Progenitor cell of endocrine pancreas (in vitro differentiated cells): ENCODE results near the gene HPSE. TPM values are rescaled to one million over a fixed set of nuclear protein-coding genes. Genes with fewer than 3 reads are reported as not detected.

Experiments
- DNase-seq: peaks from one replicate; pipeline ENCODE4 v3.0.0; 2021; ENCODE audit warnings: low spot score; ENCODE audit not compliant: unreplicated experiment
- H3K27ac Mint-ChIP-seq: 2 replicates; pipeline ENCODE4 v1.8.0; 2021; ENCODE audit warnings: mild to moderate bottlenecking, moderate library complexity, mixed read lengths
- H3K27me3 Mint-ChIP-seq: 2 replicates; pipeline ENCODE4 v1.8.0; 2021; ENCODE audit warnings: mixed read lengths
- H3K36me3 Mint-ChIP-seq: 2 replicates; pipeline ENCODE4 v1.8.0; 2022; ENCODE audit warnings: mixed read lengths; ENCODE audit not compliant: insufficient read depth
- H3K4me1 Mint-ChIP-seq: 2 replicates; pipeline ENCODE4 v1.8.0; 2021; ENCODE audit warnings: low read depth, mixed read lengths
- H3K4me3 Mint-ChIP-seq: 2 replicates; pipeline ENCODE4 v1.8.0; 2021; ENCODE audit warnings: low read depth, mild to moderate bottlenecking, moderate library complexity, mixed read lengths
- H3K9me3 Mint-ChIP-seq: 2 replicates; pipeline ENCODE4 v1.8.0; 2021; ENCODE audit warnings: low read depth, mixed read lengths
- CTCF ChIP-seq: fragments of 200-600 bp; sonication (generic); IDR thresholded peaks from one replicate; pipeline ENCODE4 v1.5.0; 2021; ENCODE audit warnings: antibody characterized with exemption, mild to moderate bottlenecking; ENCODE audit not compliant: unreplicated experiment
- total RNA-seq: library from RNA; stranded (reverse); gene quantifications from 2 replicates; pipeline ENCODE4 v1.2.1, GENCODE V29; 2021

HPSE gene
- total RNA-seq, 1 donor from 2014 or later, result 3.6 TPM

- TF ChIP-seq CTCF, result no peak
- Mint-ChIP-seq H3K27ac (peak overlapping the region; percentile 29), H3K36me3 (peaks cover 6% of the 10 kb centered on the region), H3K27me3 (no peaks in the 10 kb centered on the region), H3K4me1 (peaks cover 2% of the 10 kb centered on the region), H3K9me3 (no peaks in the 10 kb centered on the region), H3K4me3 (no peak overlapping the region)
- DNase-seq, result no peak
Measured at GRCh38 chr4:83255584-83255983, 79.1 kb downstream of the HPSE start.

DNA sequence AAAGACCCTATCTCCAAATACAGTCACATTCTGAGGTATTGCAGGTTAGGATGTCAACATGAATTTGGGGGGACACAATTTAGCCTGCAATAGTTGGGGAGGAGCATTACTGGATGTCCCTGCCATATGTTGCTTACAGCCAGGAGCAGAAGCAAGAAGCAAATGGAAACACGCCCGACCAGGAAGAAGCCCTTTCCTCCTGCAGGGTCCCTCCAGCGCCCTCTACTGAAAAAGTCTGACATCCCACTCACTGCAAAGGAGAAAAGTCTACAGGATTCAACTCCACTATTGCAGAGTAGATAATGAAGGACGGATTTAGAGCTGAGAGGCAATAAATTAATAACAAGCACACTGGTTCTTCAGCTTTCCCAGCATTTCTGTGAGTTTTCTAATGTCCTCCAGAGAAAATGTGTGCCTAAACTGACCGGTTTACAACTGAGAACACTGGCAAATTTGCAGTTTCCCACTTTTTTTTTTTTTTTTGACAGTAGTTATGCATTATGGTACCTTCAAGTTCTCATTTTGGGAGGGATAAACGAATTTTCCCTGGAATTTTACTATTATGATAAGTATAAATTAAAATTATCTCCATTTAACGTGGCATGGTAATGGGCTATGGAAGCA lies 81.8 kb downstream of the HPSE start:
- peak; percentile 66 for TF ChIP-seq CTCF
- peaks cover 3% of the 10 kb centered on the region for H3K36me3 Mint-ChIP-seq
- no peaks in the 10 kb centered on the region for H3K27me3 Mint-ChIP-seq
- no peak overlapping the region for H3K27ac Mint-ChIP-seq
- no peaks in the 10 kb centered on the region for H3K9me3 Mint-ChIP-seq
- peak; percentile 29 for DNase-seq
- peaks cover 2% of the 10 kb centered on the region for H3K4me1 Mint-ChIP-seq
- no peak overlapping the region for H3K4me3 Mint-ChIP-seq

DNA sequence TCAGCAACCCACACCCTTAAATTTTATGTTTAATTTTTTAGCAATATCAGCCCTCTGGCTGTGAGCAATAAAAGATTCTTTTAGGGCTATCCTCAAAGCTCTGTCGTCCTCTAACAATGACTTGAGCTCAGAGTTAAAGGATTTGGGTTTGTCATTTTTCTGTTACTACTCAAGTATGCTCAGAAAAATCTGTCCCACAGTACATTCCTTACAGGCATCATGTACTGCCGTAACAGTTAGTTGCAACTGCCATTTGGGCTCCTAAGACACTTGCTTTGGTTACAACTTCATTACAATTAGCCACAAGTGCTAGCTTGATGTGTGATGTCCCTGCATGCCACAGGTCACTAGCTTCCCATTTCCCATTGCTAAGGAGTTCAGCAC lies 83.2 kb downstream of the HPSE start:
- no peaks in the 10 kb centered on the region for H3K36me3 Mint-ChIP-seq
- no peak overlapping the region for H3K4me3 Mint-ChIP-seq
- no peaks in the 10 kb centered on the region for H3K27me3 Mint-ChIP-seq
- DNase-seq, result no peak
- TF ChIP-seq CTCF, result no peak
- H3K27ac Mint-ChIP-seq, result no peak overlapping the region
- peaks cover 2% of the 10 kb centered on the region for H3K4me1 Mint-ChIP-seq
- no peaks in the 10 kb centered on the region for H3K9me3 Mint-ChIP-seq

DNA sequence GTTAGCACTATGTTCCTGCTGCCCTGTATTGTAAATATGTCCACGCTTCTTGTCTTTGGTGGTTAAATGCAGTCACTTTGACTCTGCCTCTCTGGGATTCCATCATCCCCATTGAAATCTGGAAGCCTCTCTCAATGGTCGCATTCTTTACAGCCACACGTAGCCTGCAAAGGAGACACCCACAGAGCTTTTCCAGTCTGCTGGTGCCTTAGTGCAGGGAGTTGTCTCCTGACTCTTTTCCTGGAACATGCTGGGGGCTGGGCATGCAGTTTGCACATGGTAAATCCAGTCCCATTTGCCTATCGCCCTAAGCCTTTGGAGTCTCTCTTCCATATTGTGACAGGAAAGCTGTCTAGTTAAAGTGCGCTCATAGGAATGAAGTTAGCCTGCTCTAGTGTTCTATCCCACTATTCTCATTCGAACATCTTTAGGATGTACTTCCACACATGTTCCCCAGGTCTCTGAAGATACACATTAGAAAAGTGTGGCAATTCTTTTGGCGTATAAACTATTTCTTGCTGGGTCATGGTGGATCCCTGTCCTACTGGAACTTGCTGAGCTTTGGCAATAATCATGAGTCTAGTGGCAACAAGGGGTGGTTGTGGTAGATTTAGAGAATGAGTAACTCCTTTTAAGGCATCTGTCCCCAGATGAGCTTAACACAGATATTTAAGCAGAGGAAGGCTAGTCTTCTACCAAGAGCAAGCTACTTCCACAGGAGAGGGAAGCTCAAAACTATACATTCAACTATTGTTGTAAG lies 83.8 kb downstream of the HPSE start:
- Mint-ChIP-seq H3K27ac (no peak overlapping the region), H3K4me1 (peaks cover 2% of the 10 kb centered on the region), H3K4me3 (no peak overlapping the region), H3K9me3 (no peaks in the 10 kb centered on the region), H3K27me3 (no peaks in the 10 kb centered on the region), H3K36me3 (no peaks in the 10 kb centered on the region)
- DNase-seq, result no peak
- TF ChIP-seq CTCF, result no peak

- no peaks in the 10 kb centered on the region for H3K27me3 Mint-ChIP-seq
- no peak overlapping the region for H3K27ac Mint-ChIP-seq
- no peak for TF ChIP-seq CTCF
- H3K36me3 Mint-ChIP-seq, result peaks cover 2% of the 10 kb centered on the region
- no peak overlapping the region for H3K4me3 Mint-ChIP-seq
- peaks cover 10% of the 10 kb centered on the region for H3K9me3 Mint-ChIP-seq
- no peaks in the 10 kb centered on the region for H3K4me1 Mint-ChIP-seq
- DNase-seq, result no peak
Measured at GRCh38 chr4:83248486-83248885, 86.2 kb downstream of the HPSE start.
